HCT116 (cell line): ENCODE data around the gene FTSJ3. TPM values are rescaled to one million over a fixed set of nuclear protein-coding genes. Genes with fewer than 3 reads are reported as not detected.

Experiments
- ATAC-seq: fragments of 200-7000 bp; cut with Tn5 transposase; 2 replicates; pipeline ENCODE4 v1.9.1; 2020; ENCODE audit warnings: mild to moderate bottlenecking, moderate library complexity
- BruUV-seq: library from RNA; stranded (reverse); fragments of 400-500 nt; replicated peaks from 2 replicates; lab custom pipeline; 2021; lab: Mats Ljungman, UMichigan
- CTCF ChIA-PET: fragments of 300-600 bp; sonication (Branson Sonifier 250); formaldehyde crosslinking; loops from one replicate; lab custom pipeline; 2021; ENCODE audit warnings: antibody characterized with exemption; lab: Charles Lee
- POLR2A ChIA-PET: fragments of 300-600, 350-600 bp; sonication (Branson Sonifier 250); formaldehyde crosslinking; loops from one replicate; lab custom pipeline; 2021; ENCODE audit warnings: antibody characterized with exemption; lab: Charles Lee
- RAD21 ChIA-PET, 2 experiments: fragments of 300-600 bp; sonication (Branson Sonifier 250); formaldehyde crosslinking; loops; one replicate each; lab custom pipeline; 2023; ENCODE audit warnings: low total read pairs in 2 of 2; ENCODE audit not compliant: uncharacterized antibody in 2 of 2, unreplicated experiment in 2 of 2, low non-redundant PET in 1 of 2; lab: Charles Lee
- DNase-seq: peaks from one replicate; pipeline ENCODE4 v3.0.0-alpha.2; 2010; ENCODE audit warnings: low read depth, low spot score
- H2AFZ ChIP-seq: fragments of 200-600 bp; shearing (Covaris generic), sonication (generic); 2 replicates; pipeline ENCODE4 v1.6.1; 2017; ENCODE audit warnings: low read depth, mixed run types, mixed read lengths, antibody characterized with exemption, low read length; ENCODE audit not compliant: poor library complexity, severe bottlenecking
- H3K27ac ChIP-seq: 2 replicates; pipeline ENCODE4 v1.5.1; 2012; ENCODE audit warnings: low read depth, low read length
- H3K27me3 ChIP-seq: fragments of 200-600 bp; sonication (generic); 2 replicates; pipeline ENCODE4 v1.6.1; 2016; ENCODE audit warnings: mixed run types, low read length, mixed read lengths; ENCODE audit not compliant: insufficient read depth
- H3K36me3 ChIP-seq, 2 experiments: fragments of 200-500 bp in 1 of 2; fragments of 200-600 bp in 1 of 2; sonication (Bioruptor generic) in 1 of 2; sonication (generic) in 1 of 2; 2 replicates each; pipeline versions ENCODE4 v1.5.1 to v1.6.1; 2014 to 2016; ENCODE audit warnings: low read length in 2 of 2, inconsistent platforms in 1 of 2, mixed read lengths in 1 of 2, mixed run types in 1 of 2; ENCODE audit not compliant: insufficient read depth in 2 of 2, control insufficient read depth in 1 of 2
- H3K4me1 ChIP-seq, 2 experiments: fragments of 200-600 bp in 1 of 2; sonication (generic) in 1 of 2; 2 replicates each; pipeline versions ENCODE4 v1.5.1 to v1.6.1; 2012 to 2017; ENCODE audit warnings: low read length in 2 of 2, inconsistent platforms in 1 of 2, mild to moderate bottlenecking in 1 of 2, mixed read lengths in 1 of 2, mixed run types in 1 of 2, moderate library complexity in 1 of 2; ENCODE audit not compliant: insufficient read depth in 2 of 2, control insufficient read depth in 1 of 2
- H3K4me2 ChIP-seq: fragments of 200-600 bp; sonication (generic); 2 replicates; pipeline ENCODE4 v1.6.1; 2017; ENCODE audit warnings: mixed run types, low read length, mixed read lengths
- H3K4me3 ChIP-seq, 2 experiments: fragments of 200-600 bp in 1 of 2; sonication (generic) in 1 of 2; replicated peaks in 1 of 2; 2 replicates each; pipeline ENCODE4 v1.5.1; 2011 to 2016; ENCODE audit warnings: low read length in 2 of 2, control low read depth in 1 of 2, low read depth in 1 of 2, mild to moderate bottlenecking in 1 of 2, mixed read lengths in 1 of 2, mixed run types in 1 of 2
- H3K79me2 ChIP-seq: fragments of 200-600 bp; sonication (generic); 2 replicates; pipeline ENCODE4 v1.6.1; 2017; ENCODE audit warnings: mild to moderate bottlenecking, mixed run types, low read length, moderate library complexity, mixed read lengths; ENCODE audit not compliant: insufficient read depth
- H3K9ac ChIP-seq: fragments of 200-600 bp; sonication (generic); 2 replicates; pipeline ENCODE4 v1.6.1; 2016; ENCODE audit warnings: low read length, mixed read lengths
- H3K9me2 ChIP-seq: fragments of 200-600 bp; sonication (generic), shearing (Covaris generic); 2 replicates; pipeline ENCODE4 v1.6.1; 2017; ENCODE audit warnings: mixed run types, mild to moderate bottlenecking, moderate library complexity; ENCODE audit not compliant: insufficient read depth
- H3K9me3 ChIP-seq, 2 experiments: fragments of 200-500 bp in 1 of 2; fragments of 200-600 bp in 1 of 2; sonication (Bioruptor generic) in 1 of 2; sonication (generic) in 1 of 2; 2 replicates each; pipeline ENCODE4 v1.6.1; 2014 to 2017; ENCODE audit warnings: low read length in 2 of 2, mixed read lengths in 2 of 2, inconsistent platforms in 1 of 2, low read depth in 1 of 2, mild to moderate bottlenecking in 1 of 2, mixed run types in 1 of 2, moderate library complexity in 1 of 2; ENCODE audit not compliant: control insufficient read depth in 1 of 2, insufficient read depth in 1 of 2
- H4K20me1 ChIP-seq: fragments of 200-600 bp; sonication (generic), shearing (Covaris generic); 2 replicates; pipeline ENCODE4 v1.6.1; 2017; ENCODE audit warnings: mixed run types, mild to moderate bottlenecking, moderate library complexity; ENCODE audit not compliant: insufficient read depth
- EGR1 ChIP-seq: IDR thresholded peaks from 2 replicates; pipeline ENCODE4 v1.6.1; 2012; ENCODE audit warnings: low read depth
- ELF1 ChIP-seq: IDR thresholded peaks from 2 replicates; pipeline ENCODE4 v1.6.1; 2012; ENCODE audit warnings: low read depth, borderline replicate concordance
- FOSL1 ChIP-seq: IDR thresholded peaks from 2 replicates; pipeline ENCODE4 v1.6.1; 2012; ENCODE audit warnings: low read depth
- JUND ChIP-seq: IDR thresholded peaks from 2 replicates; pipeline ENCODE4 v1.6.1; 2012
- SRF ChIP-seq: IDR thresholded peaks from 2 replicates; pipeline ENCODE4 v1.6.1; 2012; ENCODE audit warnings: low read depth
- YY1 ChIP-seq: IDR thresholded peaks from 2 replicates; pipeline ENCODE4 v1.6.1; 2011; ENCODE audit warnings: low read length, low read depth, moderate library complexity, mild to moderate bottlenecking; ENCODE audit not compliant: insufficient replicate concordance; ENCODE audit errors: extremely low read depth
- ZFX ChIP-seq: fragments of 450-650 bp; IDR thresholded peaks from 2 replicates; pipeline ENCODE4 v1.6.1; 2017
- intact Hi-C: fragments of 100-400 bp; cut with micrococcal nuclease; formaldehyde crosslinking; loops from 2 replicates; pipeline ENCODE4 v1.10.0; 2022
- total RNA-seq: library from RNA; stranded (reverse); gene quantifications from one replicate; pipeline ENCODE4 v1.2.1, GENCODE V29; 2021; ENCODE audit not compliant: unreplicated experiment
- TF ChIP-seq, protein P1 (sequence below): IDR thresholded peaks from 2 replicates; pipeline ENCODE4 v1.6.1; 2012
- TF ChIP-seq, protein P2 (sequence below), 3 experiments: fragments of 200-600 bp in 1 of 3; sonication (generic) in 1 of 3; IDR thresholded peaks in 2 of 3; conservative IDR thresholded peaks in 1 of 3; 2 replicates each; pipeline ENCODE4 v1.5.1; 2012 to 2017; ENCODE audit warnings: low read depth in 2 of 3, low read length in 2 of 3, antibody characterized with exemption in 1 of 3, borderline replicate concordance in 1 of 3, control low read depth in 1 of 3, mild to moderate bottlenecking in 1 of 3, mixed read lengths in 1 of 3, mixed run types in 1 of 3, moderate library complexity in 1 of 3; ENCODE audit not compliant: insufficient read depth in 1 of 3

FTSJ3 gene
- total RNA-seq, 1 experiment from 2014 or later, result 70.9 TPM

DNA sequence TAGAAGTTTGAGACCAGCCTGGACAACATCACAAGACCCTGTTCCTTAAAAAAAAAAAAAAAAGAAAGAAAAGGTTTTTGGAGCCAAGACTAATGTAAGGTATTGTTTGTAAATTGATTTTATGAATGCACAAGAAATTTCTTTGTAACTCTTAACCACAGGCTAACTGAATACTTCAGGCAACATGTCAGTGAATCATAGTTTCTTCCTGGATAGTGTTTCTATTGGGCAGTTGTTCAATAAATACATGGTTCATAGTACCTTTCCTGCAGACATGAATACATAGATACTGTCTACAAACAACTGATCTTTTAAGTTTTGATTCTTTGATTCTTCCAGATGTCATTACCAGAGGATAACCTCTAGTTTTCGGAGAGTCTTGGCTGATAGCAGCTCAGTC is 41.9 kb downstream of the FTSJ3 start:
- no peak overlapping the region for H3K4me2 ChIP-seq
- CTCF ChIA-PET, result interaction anchor here (1.3 kb wide), 1 partner anchor 49 kb away, joined by 4 read pairs; no protein-coding TSS in a partner anchor
- no peak overlapping the region for H3K4me3 ChIP-seq
- H3K9ac ChIP-seq, result no peak overlapping the region
- peaks cover 13 to 60% of the 10 kb centered on the region in 2 experiments for H3K4me1 ChIP-seq
- RAD21 ChIA-PET, result no interaction called here
- no peak overlapping the region for H3K27ac ChIP-seq
- POLR2A ChIA-PET, result interaction anchor here (5.8 kb wide), 1 partner anchor 12 kb away, joined by 42 read pairs; the partner anchor contains the start of genes CCDC47 and DDX42
- peaks cover 43% of the 10 kb centered on the region; the same call in 1 of the 2 replicates for H4K20me1 ChIP-seq
- TF ChIP-seq, protein P1, sequence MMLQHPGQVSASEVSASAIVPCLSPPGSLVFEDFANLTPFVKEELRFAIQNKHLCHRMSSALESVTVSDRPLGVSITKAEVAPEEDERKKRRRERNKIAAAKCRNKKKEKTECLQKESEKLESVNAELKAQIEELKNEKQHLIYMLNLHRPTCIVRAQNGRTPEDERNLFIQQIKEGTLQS, result no peak
- TF ChIP-seq FOSL1, result no peak
- TF ChIP-seq EGR1, result no peak
- TF ChIP-seq JUND, result no peak
- TF ChIP-seq ZFX, result no peak
- TF ChIP-seq, protein P2, sequence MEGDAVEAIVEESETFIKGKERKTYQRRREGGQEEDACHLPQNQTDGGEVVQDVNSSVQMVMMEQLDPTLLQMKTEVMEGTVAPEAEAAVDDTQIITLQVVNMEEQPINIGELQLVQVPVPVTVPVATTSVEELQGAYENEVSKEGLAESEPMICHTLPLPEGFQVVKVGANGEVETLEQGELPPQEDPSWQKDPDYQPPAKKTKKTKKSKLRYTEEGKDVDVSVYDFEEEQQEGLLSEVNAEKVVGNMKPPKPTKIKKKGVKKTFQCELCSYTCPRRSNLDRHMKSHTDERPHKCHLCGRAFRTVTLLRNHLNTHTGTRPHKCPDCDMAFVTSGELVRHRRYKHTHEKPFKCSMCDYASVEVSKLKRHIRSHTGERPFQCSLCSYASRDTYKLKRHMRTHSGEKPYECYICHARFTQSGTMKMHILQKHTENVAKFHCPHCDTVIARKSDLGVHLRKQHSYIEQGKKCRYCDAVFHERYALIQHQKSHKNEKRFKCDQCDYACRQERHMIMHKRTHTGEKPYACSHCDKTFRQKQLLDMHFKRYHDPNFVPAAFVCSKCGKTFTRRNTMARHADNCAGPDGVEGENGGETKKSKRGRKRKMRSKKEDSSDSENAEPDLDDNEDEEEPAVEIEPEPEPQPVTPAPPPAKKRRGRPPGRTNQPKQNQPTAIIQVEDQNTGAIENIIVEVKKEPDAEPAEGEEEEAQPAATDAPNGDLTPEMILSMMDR (IDR thresholded peaks at IDR 0.05 in 2 of 3, conservative IDR thresholded peaks at IDR 0.05 in 1 of 3; ENCODE audit: borderline replicate concordance in 1 of 3, insufficient read depth in 1 of 3, low read depth in 2 of 3, low read length in 2 of 3), result no peak
- no peak for TF ChIP-seq SRF
- no peak for TF ChIP-seq YY1
- TF ChIP-seq ELF1, result no peak
- intact Hi-C loops, result no loop called here
- no peaks in the 10 kb centered on the region for H3K9me3 ChIP-seq
- H3K36me3 ChIP-seq, result peaks cover 32 to 46% of the 10 kb centered on the region in 2 experiments; a peak in 3 of 4 replicates
- H3K79me2 ChIP-seq, result peaks cover 100% of the 10 kb centered on the region
- no peak overlapping the region for H2AFZ ChIP-seq
- no peak for ATAC-seq
- H3K9me2 ChIP-seq, result no peaks in the 10 kb centered on the region
- no peaks in the 10 kb centered on the region for H3K27me3 ChIP-seq
- DNase-seq, result no peak
- no TSS peak for BruUV-seq
